Fibroblast of the aortic adventitia (primary cell): ENCODE results near the gene CCDC17. TPM values are rescaled to one million over a fixed set of nuclear protein-coding genes. Genes with fewer than 3 reads are reported as not detected.

Experiments
- DNase-seq: peaks from one replicate; pipeline ENCODE4 v3.0.0-alpha.2; 2010; ENCODE audit warnings: low read depth
- H3K4me3 ChIP-seq: 2 replicates; pipeline ENCODE4 v1.5.1; 2011; ENCODE audit warnings: low read depth, mild to moderate bottlenecking, control low read depth, low read length, moderate library complexity
- total RNA-seq: library from RNA; depleted of rRNA; stranded (reverse); fragments of >200 nt; gene quantifications from 2 replicates; pipeline ENCODE4 v1.2.3, GENCODE V29; 2012; ENCODE audit warnings: low replicate concordance
- TF ChIP-seq, protein P1 (sequence below): IDR thresholded peaks from 2 replicates; pipeline ENCODE4 v1.5.1; 2011; ENCODE audit warnings: mild to moderate bottlenecking, low read length, control low read depth, inconsistent platforms; ENCODE audit not compliant: insufficient read depth

CCDC17 gene
- 0.72 and 4.0 TPM in 2 replicates for total RNA-seq

- TF ChIP-seq, protein P1, sequence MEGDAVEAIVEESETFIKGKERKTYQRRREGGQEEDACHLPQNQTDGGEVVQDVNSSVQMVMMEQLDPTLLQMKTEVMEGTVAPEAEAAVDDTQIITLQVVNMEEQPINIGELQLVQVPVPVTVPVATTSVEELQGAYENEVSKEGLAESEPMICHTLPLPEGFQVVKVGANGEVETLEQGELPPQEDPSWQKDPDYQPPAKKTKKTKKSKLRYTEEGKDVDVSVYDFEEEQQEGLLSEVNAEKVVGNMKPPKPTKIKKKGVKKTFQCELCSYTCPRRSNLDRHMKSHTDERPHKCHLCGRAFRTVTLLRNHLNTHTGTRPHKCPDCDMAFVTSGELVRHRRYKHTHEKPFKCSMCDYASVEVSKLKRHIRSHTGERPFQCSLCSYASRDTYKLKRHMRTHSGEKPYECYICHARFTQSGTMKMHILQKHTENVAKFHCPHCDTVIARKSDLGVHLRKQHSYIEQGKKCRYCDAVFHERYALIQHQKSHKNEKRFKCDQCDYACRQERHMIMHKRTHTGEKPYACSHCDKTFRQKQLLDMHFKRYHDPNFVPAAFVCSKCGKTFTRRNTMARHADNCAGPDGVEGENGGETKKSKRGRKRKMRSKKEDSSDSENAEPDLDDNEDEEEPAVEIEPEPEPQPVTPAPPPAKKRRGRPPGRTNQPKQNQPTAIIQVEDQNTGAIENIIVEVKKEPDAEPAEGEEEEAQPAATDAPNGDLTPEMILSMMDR: no peak
- no peak within 1 kb of the TSS for H3K4me3 ChIP-seq
- DNase-seq: peak; percentile 23
These were observed at the start of gene CCDC17 for GRCh38 chr1:45623972-45624371. Gene CCDC17, minus strand, starts transcription at chr1:45624054. Its CDS starts 145 bp downstream, at chr1:45623909.

GRCh38 chr1:45669859-45670655 lies 46.2 kb upstream of the CCDC17 start:
- peak; percentile 25 for DNase-seq
- H3K4me3 ChIP-seq: no peak overlapping the region
- TF ChIP-seq, protein P1: no peak

- DNase-seq: peak; percentile 33
- TF ChIP-seq, protein P1: no peak
- H3K4me3 ChIP-seq: no peak overlapping the region
These were observed 45.5 kb upstream of the CCDC17 start for GRCh38 chr1:45669379-45669778.

GRCh38 chr1:45668526-45668925 lies 44.7 kb upstream of the CCDC17 start:
- TF ChIP-seq, protein P1: no peak
- no peak for DNase-seq
- H3K4me3 ChIP-seq: no peak overlapping the region

- no peak for DNase-seq
- TF ChIP-seq, protein P1: no peak
- H3K4me3 ChIP-seq: no peak overlapping the region
These were observed 43.7 kb upstream of the CCDC17 start for GRCh38 chr1:45667321-45668111.

- TF ChIP-seq, protein P1: no peak
- DNase-seq: no peak
- no peak overlapping the region for H3K4me3 ChIP-seq
These were observed 43.0 kb upstream of the CCDC17 start for GRCh38 chr1:45666836-45667235.
